H54 (cell line): ENCODE data around the gene ZC3HAV1.
"Not testable (repeated sequence)": the region's sequence is repeated elsewhere in the genome, so short reads cannot be mapped to it uniquely, and the experiment has no call there.

Experiments used
- DNase-seq: peaks from one replicate; pipeline ENCODE4 v3.0.0; 2011; ENCODE audit warnings: low spot score, mixed read lengths; ENCODE audit not compliant: insufficient read length
- FAIRE-seq: peaks from 3 replicates; lab custom pipeline; 2011; peaks lifted over from hg19 to GRCh38; lab: Jason Lieb, UNC
- POLR2A ChIP-seq: IDR thresholded peaks from 2 replicates; pipeline ENCODE4 v1.6.1; 2011; ENCODE audit warnings: low read depth, mild to moderate bottlenecking, low read length

ZC3HAV1 gene

DNA sequence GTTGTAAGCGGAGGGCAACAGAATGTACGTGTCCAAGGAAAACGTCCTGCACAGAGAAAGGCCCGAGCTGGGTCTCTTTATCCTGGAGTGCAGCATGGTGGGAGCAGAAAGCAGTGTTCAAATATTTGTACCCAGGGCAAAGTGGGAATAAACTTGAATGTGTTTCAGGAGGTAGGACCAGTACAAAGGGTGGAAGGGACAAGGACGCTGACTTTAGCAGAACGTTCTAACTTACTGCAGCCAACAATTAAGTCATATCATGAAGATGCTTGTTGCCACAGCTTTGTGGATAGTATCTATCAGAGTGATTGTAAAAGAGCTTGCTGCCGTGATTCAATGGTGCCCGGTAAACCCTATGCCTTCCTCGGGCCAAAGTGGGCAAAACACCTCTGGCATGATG is 43.2 kb downstream of the ZC3HAV1 start:
- no peak for TF ChIP-seq POLR2A

GRCh38 chr7:139065323-139065722 is 44.2 kb downstream of the ZC3HAV1 start:
- no peak for FAIRE-seq
- no peak for TF ChIP-seq POLR2A
- DNase-seq = no peak

More for the DNA sequence above, 43.2 kb downstream of the ZC3HAV1 start:
- DNase-seq (no peak), FAIRE-seq (no peak)

DNA sequence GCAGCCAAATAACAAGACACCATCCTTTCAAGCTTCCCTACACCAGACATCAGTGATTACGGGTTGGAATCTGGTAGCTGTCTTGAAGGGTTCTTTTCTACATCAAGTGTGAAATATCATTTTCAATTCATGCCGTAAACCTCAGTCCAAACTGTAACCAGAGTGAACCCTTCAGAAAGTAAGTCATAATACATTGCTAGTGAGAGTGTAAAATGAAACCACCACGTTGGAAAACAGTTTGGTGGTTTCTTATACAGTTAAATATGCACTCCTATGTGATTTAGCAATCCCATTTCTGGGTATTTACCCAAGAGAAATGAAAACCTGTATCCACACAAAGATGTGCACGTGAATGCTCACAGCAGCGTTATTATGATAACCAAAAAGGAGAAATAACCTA is 48.1 kb downstream of the ZC3HAV1 start:
- FAIRE-seq (no peak), DNase-seq (no peak)
- no peak for TF ChIP-seq POLR2A

DNA sequence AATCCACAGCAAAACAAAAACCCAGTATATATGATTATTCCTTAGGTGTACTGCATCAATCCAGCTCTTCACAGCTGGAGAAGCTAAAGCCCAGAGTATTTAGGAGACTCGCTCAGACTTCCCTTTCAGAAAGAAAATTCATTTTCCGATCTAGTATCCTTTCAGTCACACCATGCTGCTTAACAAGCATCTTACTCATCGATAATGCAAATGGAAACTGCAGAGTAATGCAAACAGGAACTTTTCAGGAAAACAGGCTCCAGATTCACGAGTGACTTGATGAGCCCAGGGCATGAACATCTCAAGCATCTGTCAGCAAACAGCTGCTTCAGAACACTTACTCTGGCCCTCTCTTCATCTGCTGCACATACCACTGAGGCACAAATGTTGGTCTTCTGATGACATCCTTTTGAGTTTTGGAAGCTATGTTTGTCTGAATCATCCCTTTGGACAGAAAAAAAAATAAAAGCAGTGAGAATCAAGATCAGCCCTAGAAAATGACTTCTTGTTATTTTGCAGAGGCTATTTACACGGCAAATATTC is 48.8 kb downstream of the ZC3HAV1 start:
- DNase-seq (no peak), FAIRE-seq (no peak)
- no peak for TF ChIP-seq POLR2A

DNA sequence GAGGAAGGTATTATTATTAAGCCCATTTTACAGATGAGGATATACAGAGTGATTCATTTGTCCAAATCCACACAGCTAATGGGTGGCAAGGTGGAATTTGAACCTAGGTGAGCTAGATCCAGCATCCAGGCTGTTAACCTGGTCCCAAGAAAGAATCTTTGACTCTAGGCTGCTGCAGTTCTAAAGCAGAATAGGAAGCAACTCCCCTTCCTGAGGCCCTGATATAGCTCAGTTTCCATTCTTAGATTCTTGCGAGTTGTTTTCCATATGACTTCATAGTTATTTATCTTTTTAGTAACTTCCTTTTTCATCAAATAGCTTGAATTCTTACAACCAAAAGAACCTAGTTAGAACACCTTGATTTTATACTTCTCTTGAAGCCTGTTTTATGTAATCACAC is 49.6 kb downstream of the ZC3HAV1 start:
- TF ChIP-seq POLR2A = no peak
- no peak for FAIRE-seq
- DNase-seq = no peak

DNA sequence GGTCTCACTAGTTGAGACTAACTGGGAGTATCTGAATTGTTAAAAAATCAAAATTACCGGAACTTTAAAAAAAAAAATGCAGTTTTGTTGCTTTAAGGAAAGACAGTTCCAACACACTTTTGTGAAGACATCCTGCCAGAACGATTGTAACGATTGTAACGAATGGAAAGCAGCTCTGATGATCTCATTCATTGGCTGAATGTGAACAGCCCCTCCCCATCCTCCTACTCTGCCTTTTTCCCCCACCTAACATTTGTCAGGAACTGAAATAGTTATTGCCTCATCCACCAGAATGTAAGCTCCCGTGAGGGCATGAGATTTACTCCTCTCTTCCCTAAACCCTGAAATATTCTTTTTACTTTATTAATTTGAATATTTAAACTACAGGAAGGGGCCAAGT is 50.6 kb downstream of the ZC3HAV1 start:
- DNase-seq (no peak), FAIRE-seq (no peak)
- TF ChIP-seq POLR2A = no peak

DNA sequence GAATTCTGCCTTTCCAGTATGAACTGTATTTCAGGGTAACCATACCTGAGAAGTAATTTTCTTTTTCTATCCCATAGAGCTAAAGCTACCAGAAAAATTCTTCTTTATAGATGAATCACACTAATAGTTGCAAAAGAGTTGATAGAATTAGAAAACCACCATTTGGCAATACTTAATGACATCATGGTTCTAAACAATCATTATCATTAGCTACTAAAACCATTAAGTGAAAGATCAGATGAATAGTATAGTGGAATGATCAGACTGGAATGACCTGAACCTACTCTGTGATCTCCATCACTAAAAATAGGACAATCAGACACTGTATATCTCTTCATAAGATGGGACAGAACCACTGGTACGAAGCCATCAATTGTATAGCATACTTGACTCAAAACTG is 53.8 kb downstream of the ZC3HAV1 start:
- no peak for FAIRE-seq
- DNase-seq = no peak
- TF ChIP-seq POLR2A = no peak

GRCh38 chr7:139054656-139055055 is 54.9 kb downstream of the ZC3HAV1 start:
- DNase-seq, FAIRE-seq: not testable (repeated sequence)

- no peak for FAIRE-seq
- no peak for TF ChIP-seq POLR2A
- DNase-seq = no peak
Observed at GRCh38 chr7:139054101-139054500, 55.4 kb downstream of the ZC3HAV1 start.

DNA sequence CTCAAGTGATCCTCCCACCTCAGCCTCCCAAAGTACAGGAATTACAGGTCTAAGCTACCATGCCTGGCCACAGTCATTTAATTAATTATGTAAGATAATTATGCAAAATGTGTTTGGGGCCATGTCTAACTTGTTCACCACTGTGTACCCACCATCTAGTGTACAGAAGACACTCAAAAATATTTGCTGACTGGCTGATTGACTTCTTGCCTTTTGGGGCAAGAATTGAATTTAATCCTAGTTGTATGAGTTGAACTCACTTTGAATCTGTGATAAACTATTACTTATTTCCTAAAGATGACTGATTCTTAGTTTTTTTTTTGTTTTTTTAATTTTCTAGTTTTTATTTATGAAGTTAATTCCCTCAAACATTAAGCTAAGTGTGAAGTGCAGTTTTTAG is 57.9 kb downstream of the ZC3HAV1 start:
- FAIRE-seq = no peak
- TF ChIP-seq POLR2A = no peak
- DNase-seq = no peak

DNA sequence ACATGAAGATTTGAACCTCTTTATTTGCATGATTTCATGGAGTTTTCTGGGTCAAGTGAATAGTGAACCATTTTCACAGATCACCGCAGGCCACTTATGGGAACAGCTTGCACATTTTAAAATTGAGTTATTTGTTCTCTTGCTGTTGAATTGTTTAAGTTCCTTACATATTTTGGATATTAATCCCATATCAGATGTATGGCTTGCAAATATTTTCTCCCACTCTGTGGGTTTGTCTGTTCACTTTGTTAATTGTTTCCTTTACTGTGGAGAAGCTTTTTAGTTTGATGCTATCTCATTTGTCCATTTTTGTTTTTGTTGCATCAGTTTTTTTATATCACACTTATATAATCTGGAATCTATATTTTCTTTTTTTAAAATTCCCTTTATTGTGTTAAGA is 59.6 kb downstream of the ZC3HAV1 start:
- no peak for DNase-seq
- FAIRE-seq = no peak
- TF ChIP-seq POLR2A = no peak

DNA sequence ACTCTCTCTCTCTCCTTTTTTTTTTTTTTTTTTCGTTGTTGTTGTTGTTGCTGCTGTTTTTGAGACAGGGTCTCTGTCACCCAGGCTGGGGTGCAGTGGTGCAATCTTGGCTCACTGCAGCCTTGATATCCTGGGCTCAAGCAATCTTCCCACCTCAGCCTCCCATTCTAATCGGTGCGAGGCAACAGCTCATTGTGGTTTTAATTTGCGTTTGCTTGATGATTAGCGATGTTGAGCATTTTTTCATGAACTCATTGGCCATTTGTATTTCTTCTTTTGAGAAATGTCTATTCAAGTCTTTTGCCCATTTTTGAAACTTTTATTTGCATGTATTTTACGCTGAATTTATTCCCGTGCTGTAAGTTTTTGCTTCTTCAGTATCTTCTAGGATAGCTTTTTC is 60.4 kb downstream of the ZC3HAV1 start:
- no peak for DNase-seq
- no peak for TF ChIP-seq POLR2A
- FAIRE-seq = no peak

DNA sequence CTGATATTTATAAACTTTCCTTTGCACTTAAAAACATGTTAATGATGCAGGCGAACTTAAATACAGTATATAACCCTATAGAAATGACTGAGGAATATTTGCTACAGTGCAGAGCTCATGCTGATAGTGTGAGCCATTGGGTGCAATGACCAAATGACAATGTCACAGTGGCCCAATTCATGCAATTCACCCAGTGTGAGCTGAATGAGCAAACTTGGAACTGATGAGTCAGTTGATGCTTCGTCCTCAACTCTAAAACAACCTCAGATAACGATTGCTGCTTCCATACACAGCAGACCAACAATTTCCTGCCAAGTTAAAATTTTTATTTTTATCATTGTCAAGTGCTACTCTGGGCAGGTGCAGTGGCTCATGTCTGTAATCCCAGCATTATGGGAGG is 61.5 kb downstream of the ZC3HAV1 start:
- no peak for TF ChIP-seq POLR2A
- no peak for FAIRE-seq
- DNase-seq = no peak

GRCh38 chr7:139046143-139046542 is 63.4 kb downstream of the ZC3HAV1 start:
- DNase-seq = no peak
- FAIRE-seq = no peak
- TF ChIP-seq POLR2A = no peak

GRCh38 chr7:139044813-139045794 is 64.4 kb downstream of the ZC3HAV1 start:
- DNase-seq (no peak), FAIRE-seq (no peak)
- no peak for TF ChIP-seq POLR2A
